AG04450 (cell line): ENCODE measurements around the gene HAUS3. TPM values are rescaled to one million over a fixed set of nuclear protein-coding genes. Genes with fewer than 3 reads are reported as not detected.
A peak's percentile ranks its signal among the peaks of the same experiment; 100 is the strongest.

Experiments used
- CTCF ChIA-PET: fragments of 300-600, 350-600 bp; formaldehyde crosslinking; extraction: SDS; loops from one replicate; lab custom pipeline; 2022; ENCODE audit warnings: antibody characterized with exemption, inconsistent platforms; lab: Charles Lee
- POLR2A ChIA-PET: fragments of 350-600 bp; formaldehyde crosslinking; extraction: SDS; loops from one replicate; lab custom pipeline; 2021; ENCODE audit warnings: antibody characterized with exemption, inconsistent platforms; lab: Yijun Ruan, JAX
- DNase-seq: peaks from one replicate; pipeline ENCODE4 v3.0.0-alpha.2; 2011; ENCODE audit warnings: low read depth, low spot score
- H3K27ac ChIP-seq: one replicate; pipeline ENCODE4 v1.5.1; 2012; ENCODE audit warnings: low read depth, low read length, control low read depth
- H3K27me3 ChIP-seq: one replicate; pipeline ENCODE4 v1.6.0; 2012; ENCODE audit warnings: low read length; ENCODE audit not compliant: control insufficient read depth, insufficient read depth
- H3K4me3 ChIP-seq: 2 replicates; pipeline ENCODE4 v1.5.1; 2011; ENCODE audit warnings: mild to moderate bottlenecking, low read depth, low read length, control low read depth
- H3K9me3 ChIP-seq: 2 replicates; pipeline ENCODE4 v1.5.1; 2012; ENCODE audit warnings: low read length; ENCODE audit not compliant: control insufficient read depth, insufficient read depth
- polyA plus RNA-seq: library from polyadenylated mRNA; depleted of rRNA; stranded (reverse); fragments of >200 nt; gene quantifications from 2 replicates; pipeline ENCODE4 v1.2.3, GENCODE V29; 2011
- TF ChIP-seq, protein P1 (sequence below): IDR thresholded peaks from 2 replicates; pipeline ENCODE4 v1.5.1; 2011; ENCODE audit warnings: low read depth, low read length, control low read depth, inconsistent platforms

Gene HAUS3
- polyA plus RNA-seq, 1 experiment = 6.0 TPM

GRCh38 chr4:2245057-2245786 is 3.3 kb upstream of the HAUS3 start:
- Histone ChIP-seq H3K9me3 (peaks cover 3% of the 10 kb centered on the region; the same call in 1 of the 2 replicates), H3K27ac (peak overlapping the region; percentile 24), H3K4me3 (no peak overlapping the region), H3K27me3 (no peaks in the 10 kb centered on the region)
- DNase-seq = no peak
- ChIA-PET POLR2A (interaction anchor here (1.6 kb wide), 1 partner anchor 17 kb away, joined by 7 read pairs; the partner anchor contains the start of gene MXD4), CTCF (no interaction called here)
- TF ChIP-seq, protein P1, sequence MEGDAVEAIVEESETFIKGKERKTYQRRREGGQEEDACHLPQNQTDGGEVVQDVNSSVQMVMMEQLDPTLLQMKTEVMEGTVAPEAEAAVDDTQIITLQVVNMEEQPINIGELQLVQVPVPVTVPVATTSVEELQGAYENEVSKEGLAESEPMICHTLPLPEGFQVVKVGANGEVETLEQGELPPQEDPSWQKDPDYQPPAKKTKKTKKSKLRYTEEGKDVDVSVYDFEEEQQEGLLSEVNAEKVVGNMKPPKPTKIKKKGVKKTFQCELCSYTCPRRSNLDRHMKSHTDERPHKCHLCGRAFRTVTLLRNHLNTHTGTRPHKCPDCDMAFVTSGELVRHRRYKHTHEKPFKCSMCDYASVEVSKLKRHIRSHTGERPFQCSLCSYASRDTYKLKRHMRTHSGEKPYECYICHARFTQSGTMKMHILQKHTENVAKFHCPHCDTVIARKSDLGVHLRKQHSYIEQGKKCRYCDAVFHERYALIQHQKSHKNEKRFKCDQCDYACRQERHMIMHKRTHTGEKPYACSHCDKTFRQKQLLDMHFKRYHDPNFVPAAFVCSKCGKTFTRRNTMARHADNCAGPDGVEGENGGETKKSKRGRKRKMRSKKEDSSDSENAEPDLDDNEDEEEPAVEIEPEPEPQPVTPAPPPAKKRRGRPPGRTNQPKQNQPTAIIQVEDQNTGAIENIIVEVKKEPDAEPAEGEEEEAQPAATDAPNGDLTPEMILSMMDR = no peak

- ChIA-PET POLR2A (no interaction called here), CTCF (interaction anchor here (0.6 to 0.9 kb wide), 4 partner anchors 30 to 110 kb away, joined by 3 to 4 read pairs (median 3); no protein-coding TSS in a partner anchor)
- no peak for DNase-seq
- Histone ChIP-seq H3K27ac (no peak overlapping the region), H3K9me3 (peaks cover 3% of the 10 kb centered on the region; the same call in 1 of the 2 replicates), H3K4me3 (no peak overlapping the region), H3K27me3 (no peaks in the 10 kb centered on the region)
- TF ChIP-seq, protein P1 = peak; percentile 15; the same call in 1 of the 2 replicates
Measured at GRCh38 chr4:2243681-2244380, 1.9 kb upstream of the HAUS3 start.

DNA sequence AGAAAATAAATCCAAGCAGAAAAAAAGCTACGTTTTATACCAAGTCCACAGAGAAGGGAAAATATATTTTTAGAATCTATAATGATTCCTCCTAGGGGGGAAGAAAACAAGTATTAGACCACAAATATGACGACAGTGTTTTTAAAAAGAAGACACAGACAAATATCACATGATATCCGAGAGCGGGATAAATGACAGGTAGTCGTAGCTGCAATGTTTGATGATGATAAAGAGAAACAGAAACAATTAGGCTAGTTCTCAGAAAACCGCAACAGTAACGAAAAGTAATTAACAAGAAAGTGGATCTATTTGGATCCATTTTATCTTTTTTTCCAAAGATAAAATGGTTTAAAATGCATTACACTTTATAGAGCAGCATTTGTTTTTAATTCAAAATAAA is 918 bp downstream of the HAUS3 start:
- ChIA-PET POLR2A (interaction anchor here (1.4 to 1.6 kb wide), 2 partner anchors 21 to 23 kb away, joined by 4 to 10 read pairs; partner anchors contain the start of gene MXD4), CTCF (interaction anchor here (1.3 to 2.3 kb wide), 2 partner anchors 21 to 221 kb away, joined by 4 to 7 read pairs; no protein-coding TSS in a partner anchor)
- TF ChIP-seq, protein P1 = no peak
- no peaks in the 10 kb centered on the region for H3K27me3 ChIP-seq
- DNase-seq = no peak
- peaks cover 3% of the 10 kb centered on the region; the same call in 1 of the 2 replicates for H3K9me3 ChIP-seq
- H3K27ac ChIP-seq = no peak overlapping the region
- H3K4me3 ChIP-seq = peak overlapping the region; percentile 89

DNA sequence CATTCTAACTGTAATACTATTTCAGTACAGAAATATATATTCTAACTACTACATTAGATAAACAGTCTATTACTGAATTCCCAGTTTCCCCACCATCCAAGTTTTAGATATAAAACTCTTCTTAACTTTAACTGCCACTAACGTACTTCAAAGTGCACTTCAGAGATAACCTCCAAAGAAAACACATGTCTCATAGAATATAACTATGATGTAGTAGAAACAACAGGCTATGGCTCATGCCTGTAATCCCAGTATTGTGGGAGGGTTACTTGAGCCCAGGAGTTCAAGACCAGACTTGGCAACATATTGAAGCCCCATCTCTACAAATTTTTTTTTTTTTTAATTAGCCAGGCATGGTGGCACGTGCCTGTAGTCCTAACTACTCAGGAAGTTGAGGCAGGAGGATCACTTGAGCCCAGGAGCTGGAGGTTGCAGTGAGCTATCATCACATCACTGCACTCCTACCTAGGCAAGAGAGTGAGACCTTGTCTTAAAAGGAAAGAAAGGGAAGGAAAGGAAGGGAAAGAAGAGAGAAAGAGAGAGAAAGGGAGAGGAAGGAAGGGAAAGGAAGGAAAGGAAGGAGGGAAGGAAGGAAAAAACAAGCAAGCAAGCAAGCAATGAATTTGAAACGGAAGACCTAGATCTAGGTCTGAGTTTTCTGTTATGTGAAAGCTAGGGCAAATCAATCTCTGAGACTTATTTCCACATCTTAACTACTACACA is 4.8 kb downstream of the HAUS3 start:
- H3K9me3 ChIP-seq = no peaks in the 10 kb centered on the region; the same call in 1 of the 2 replicates
- TF ChIP-seq, protein P1 = no peak
- H3K27ac ChIP-seq = no peak overlapping the region
- no peaks in the 10 kb centered on the region for H3K27me3 ChIP-seq
- ChIA-PET CTCF (interaction anchor here (3.2 kb wide), 1 partner anchor 17 kb away, joined by 17 read pairs; no protein-coding TSS in a partner anchor), POLR2A (no interaction called here)
- no peak overlapping the region for H3K4me3 ChIP-seq
- DNase-seq = no peak
